Hepatic stellate cell (primary cell): Measurements from ENCODE around the gene ATF7.
"Not testable (repeated sequence)": the region's sequence is repeated elsewhere in the genome, so short reads cannot be mapped to it uniquely, and the experiment has no call there.

Experiments
- DNase-seq: peaks from one replicate; pipeline ENCODE4 v3.0.0; 2011; ENCODE audit warnings: low spot score

ATF7 gene

GRCh38 chr12:53481458-53481857, 144.7 kb downstream of the ATF7 start:
- not testable (repeated sequence) for DNase-seq

- DNase-seq, result no peak
Measured at GRCh38 chr12:53480491-53481442, 145.4 kb downstream of the ATF7 start.

DNA sequence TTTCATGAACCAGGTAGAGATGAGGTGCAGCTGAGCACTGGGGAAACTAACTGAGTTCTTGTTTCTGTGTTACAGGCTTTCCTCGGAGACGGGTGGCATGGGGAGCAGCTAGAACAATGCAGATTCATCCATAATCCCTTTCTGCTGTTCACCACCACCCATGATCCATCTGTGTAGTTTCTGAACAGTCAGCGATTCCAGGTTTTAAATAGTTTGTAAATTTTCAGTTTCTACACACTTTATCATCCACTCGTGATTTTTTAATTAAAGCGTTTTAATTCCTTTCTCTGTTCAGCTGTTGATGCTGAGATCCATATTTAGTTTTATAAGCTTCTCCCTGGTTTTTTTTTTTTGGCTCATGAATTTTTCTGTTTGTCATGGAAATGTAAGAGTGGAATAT, 146.9 kb downstream of the ATF7 start:
- DNase-seq, result no peak

GRCh38 chr12:53478865-53479264, 147.3 kb downstream of the ATF7 start:
- DNase-seq, result no peak

GRCh38 chr12:53476769-53477209, 149.4 kb downstream of the ATF7 start:
- no peak for DNase-seq

GRCh38 chr12:53474819-53475218, 151.4 kb downstream of the ATF7 start:
- no peak for DNase-seq

GRCh38 chr12:53474077-53474476, 152.1 kb downstream of the ATF7 start:
- DNase-seq, result no peak

DNA sequence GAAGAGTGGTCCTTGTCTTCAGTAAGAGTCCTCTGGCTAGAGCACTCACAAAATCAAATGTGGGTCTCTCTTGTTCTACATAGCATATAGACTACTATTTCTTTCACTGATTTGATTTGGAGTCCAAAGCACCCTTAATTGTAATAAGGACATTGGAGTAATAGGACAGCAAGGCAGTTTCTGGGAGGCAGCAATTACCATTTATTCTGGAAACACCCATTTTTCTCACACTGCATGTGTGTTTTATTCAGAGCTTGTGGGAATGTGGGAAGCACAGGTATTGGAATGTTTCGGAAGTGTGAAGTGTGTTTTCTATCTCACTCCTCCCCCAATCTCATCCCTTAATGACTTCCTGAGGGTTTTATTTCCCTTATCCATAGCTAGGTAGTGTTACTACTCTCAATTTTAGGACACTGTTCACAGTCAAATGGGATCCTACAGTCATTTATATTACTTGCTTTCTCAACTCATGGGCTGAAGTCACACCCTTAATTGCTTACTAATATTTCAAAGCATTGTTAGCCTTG, 154.1 kb downstream of the ATF7 start:
- no peak for DNase-seq

GRCh38 chr12:53468282-53468681, 157.9 kb downstream of the ATF7 start:
- DNase-seq, result no peak

- no peak for DNase-seq
Measured at GRCh38 chr12:53467880-53468279, 158.3 kb downstream of the ATF7 start.

- DNase-seq, result no peak
Measured at GRCh38 chr12:53467082-53467481, 159.1 kb downstream of the ATF7 start.

GRCh38 chr12:53466640-53467039, 159.5 kb downstream of the ATF7 start:
- DNase-seq, result no peak

GRCh38 chr12:53465679-53466078, 160.5 kb downstream of the ATF7 start:
- DNase-seq, result no peak

- no peak for DNase-seq
Measured at GRCh38 chr12:53464685-53465418, 161.3 kb downstream of the ATF7 start.

- no peak for DNase-seq
Measured at GRCh38 chr12:53463802-53464560, 162.2 kb downstream of the ATF7 start.

DNA sequence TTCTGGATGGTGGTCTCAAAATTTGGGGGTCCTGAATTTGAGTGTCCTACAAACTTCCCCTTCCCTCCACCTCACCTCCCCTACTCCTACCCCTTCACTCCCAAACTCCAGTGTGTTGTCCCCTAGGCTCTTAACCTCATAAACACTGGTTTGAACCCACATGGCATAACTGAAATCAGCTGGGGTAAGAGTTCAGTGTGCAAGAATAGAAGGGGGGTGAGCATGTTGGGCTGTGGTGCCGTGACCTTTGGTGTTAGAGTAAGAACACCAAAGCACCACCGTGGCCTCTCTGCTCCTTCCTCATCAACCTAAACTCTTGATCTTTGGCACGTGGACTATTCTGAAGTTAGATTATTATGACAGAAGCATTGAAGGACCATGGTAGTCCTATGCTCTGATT, 163.2 kb downstream of the ATF7 start:
- no peak for DNase-seq

GRCh38 chr12:53461591-53461990, 164.6 kb downstream of the ATF7 start:
- DNase-seq, result no peak

DNA sequence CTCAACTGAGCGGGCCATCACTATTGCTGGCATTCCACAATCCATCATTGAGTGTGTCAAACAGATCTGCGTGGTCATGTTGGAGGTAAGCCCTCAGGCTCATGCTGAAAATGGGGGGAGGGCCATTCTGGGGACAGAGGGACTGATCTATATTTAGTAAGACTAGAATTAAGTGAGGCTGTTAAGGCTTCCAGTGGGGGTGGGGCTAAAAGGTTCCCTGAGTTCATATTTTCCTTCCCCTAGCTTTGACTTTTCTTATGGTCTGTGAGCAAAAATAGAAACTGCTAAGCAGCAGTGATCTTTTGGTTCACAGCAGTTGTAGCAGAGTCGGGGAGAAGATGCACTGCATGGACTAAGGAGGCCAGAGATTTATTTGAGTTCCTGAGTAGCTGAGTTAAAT, 165.1 kb downstream of the ATF7 start:
- DNase-seq, result no peak

DNA sequence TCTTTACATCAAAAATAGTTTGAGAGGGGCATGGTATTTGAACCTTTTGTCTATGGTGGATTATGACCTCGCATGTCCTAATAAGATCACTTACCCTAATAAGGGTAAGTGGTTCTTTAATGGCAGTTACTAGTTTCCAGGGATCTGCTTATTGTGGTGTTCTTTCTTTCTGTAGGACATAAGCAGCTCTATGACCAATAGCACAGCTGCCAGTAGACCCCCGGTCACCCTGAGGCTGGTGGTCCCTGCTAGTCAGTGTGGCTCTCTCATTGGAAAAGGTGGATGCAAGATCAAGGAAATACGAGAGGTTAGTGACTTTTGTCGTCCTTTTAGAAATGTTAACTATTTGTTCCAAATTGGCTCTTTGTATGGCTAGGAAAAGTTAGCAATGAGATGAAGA, 167.1 kb downstream of the ATF7 start:
- no peak for DNase-seq
